Vagina (tissue), 2 donors: Measurements from ENCODE around the gene HAPLN2.

Source experiments
- POLR2A ChIP-seq, 2 donors: fragments of 450-650 bp; IDR thresholded peaks; one replicate each; pipeline ENCODE4 v1.6.1; 2017; ENCODE audit warnings: antibody characterized with exemption in 2 of 2, mild to moderate bottlenecking in 2 of 2, moderate library complexity in 2 of 2
- TF ChIP-seq, protein P1 (sequence below), 3 experiments: fragments of 450-650 bp in 2 of 3; fragments of 200-600 bp in 1 of 3; sonication (generic) in 1 of 3; IDR thresholded peaks; one replicate each; pipeline ENCODE4 v1.5.1; 2017 to 2019; ENCODE audit warnings: antibody characterized with exemption in 3 of 3, mild to moderate bottlenecking in 2 of 3, moderate library complexity in 2 of 3

DNA sequence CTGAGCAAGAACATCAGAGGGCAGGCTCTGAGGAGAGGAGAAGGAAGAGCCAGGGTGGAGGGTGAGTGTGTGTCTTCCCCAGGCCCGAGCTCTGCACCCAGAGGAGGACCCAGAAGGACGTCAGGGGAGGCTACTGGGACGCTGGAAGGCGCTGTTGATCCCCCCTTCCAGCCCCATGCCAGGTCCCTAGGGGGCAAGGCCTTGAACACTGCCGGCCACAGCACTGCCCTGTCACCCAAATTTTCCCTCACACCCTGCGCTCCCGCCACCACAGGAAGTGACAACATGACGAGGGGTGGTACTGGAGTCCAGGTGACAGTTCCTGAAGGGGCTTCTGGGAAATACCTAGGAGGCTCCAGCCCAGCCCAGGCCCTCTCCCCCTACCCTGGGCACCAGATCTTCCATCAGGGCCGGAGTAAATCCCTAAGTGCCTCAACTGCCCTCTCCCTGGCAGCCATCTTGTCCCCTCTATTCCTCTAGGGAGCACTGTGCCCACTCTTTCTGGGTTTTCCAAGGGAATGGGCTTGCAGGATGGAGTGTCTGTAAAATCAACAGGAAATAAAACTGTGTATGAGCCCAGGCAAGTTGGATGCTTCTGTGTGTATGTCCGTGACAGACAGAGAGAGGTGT is 39.8 kb downstream of the HAPLN2 start:
- TF ChIP-seq, protein P1, sequence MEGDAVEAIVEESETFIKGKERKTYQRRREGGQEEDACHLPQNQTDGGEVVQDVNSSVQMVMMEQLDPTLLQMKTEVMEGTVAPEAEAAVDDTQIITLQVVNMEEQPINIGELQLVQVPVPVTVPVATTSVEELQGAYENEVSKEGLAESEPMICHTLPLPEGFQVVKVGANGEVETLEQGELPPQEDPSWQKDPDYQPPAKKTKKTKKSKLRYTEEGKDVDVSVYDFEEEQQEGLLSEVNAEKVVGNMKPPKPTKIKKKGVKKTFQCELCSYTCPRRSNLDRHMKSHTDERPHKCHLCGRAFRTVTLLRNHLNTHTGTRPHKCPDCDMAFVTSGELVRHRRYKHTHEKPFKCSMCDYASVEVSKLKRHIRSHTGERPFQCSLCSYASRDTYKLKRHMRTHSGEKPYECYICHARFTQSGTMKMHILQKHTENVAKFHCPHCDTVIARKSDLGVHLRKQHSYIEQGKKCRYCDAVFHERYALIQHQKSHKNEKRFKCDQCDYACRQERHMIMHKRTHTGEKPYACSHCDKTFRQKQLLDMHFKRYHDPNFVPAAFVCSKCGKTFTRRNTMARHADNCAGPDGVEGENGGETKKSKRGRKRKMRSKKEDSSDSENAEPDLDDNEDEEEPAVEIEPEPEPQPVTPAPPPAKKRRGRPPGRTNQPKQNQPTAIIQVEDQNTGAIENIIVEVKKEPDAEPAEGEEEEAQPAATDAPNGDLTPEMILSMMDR (IDR thresholded peaks at IDR 0.05), result no peak
- TF ChIP-seq POLR2A (IDR thresholded peaks at IDR 0.05), result no peak
